Measurements from ENCODE around the gene CD59.

CD59 gene

GRCh38 chr11:33695051-33695566 lies 41.1 kb downstream of the CD59 start:
- DNase-seq (ENCODE audit: low spot score in 2 of 2) (no peak), ATAC-seq (replicated peaks; ENCODE audit: extremely low read depth, poor library complexity, severe bottlenecking) (no peak)
- Mint-ChIP-seq H3K27ac (ENCODE audit: low read depth) (no peak overlapping the region), H3K4me3 (no peak overlapping the region), H3K9me3 (no peaks in the 10 kb centered on the region), H3K27me3 (peaks cover 49% of the 10 kb centered on the region), H3K4me1 (peaks cover 5% of the 10 kb centered on the region), H3K36me3 (ENCODE audit: insufficient read depth) (no peaks in the 10 kb centered on the region)

- Mint-ChIP-seq H3K9me3 (no peaks in the 10 kb centered on the region), H3K4me3 (no peak overlapping the region), H3K27me3 (peaks cover 49% of the 10 kb centered on the region), H3K27ac (ENCODE audit: low read depth) (no peak overlapping the region), H3K4me1 (no peaks in the 10 kb centered on the region), H3K36me3 (ENCODE audit: insufficient read depth) (no peaks in the 10 kb centered on the region)
- DNase-seq (ENCODE audit: low spot score in 2 of 2): no peak
- no peak for ATAC-seq (replicated peaks; ENCODE audit: extremely low read depth, poor library complexity, severe bottlenecking)
Measured at GRCh38 chr11:33694346-33695050, 41.7 kb downstream of the CD59 start.

GRCh38 chr11:33692541-33692940 lies 43.7 kb downstream of the CD59 start:
- Mint-ChIP-seq H3K4me1 (no peaks in the 10 kb centered on the region), H3K9me3 (no peaks in the 10 kb centered on the region), H3K27ac (ENCODE audit: low read depth) (no peak overlapping the region), H3K4me3 (no peak overlapping the region), H3K27me3 (peaks cover 43% of the 10 kb centered on the region), H3K36me3 (ENCODE audit: insufficient read depth) (no peaks in the 10 kb centered on the region)
- DNase-seq (ENCODE audit: low spot score in 2 of 2) (no peak), ATAC-seq (replicated peaks; ENCODE audit: extremely low read depth, poor library complexity, severe bottlenecking) (no peak)

- Mint-ChIP-seq H3K4me1 (no peaks in the 10 kb centered on the region), H3K9me3 (no peaks in the 10 kb centered on the region), H3K36me3 (ENCODE audit: insufficient read depth) (no peaks in the 10 kb centered on the region), H3K4me3 (no peak overlapping the region), H3K27ac (ENCODE audit: low read depth) (no peak overlapping the region), H3K27me3 (peaks cover 38% of the 10 kb centered on the region)
- no peak for ATAC-seq (replicated peaks; ENCODE audit: extremely low read depth, poor library complexity, severe bottlenecking)
- DNase-seq (ENCODE audit: low spot score in 2 of 2): no peak
Measured at GRCh38 chr11:33692013-33692504, 44.2 kb downstream of the CD59 start.

- Mint-ChIP-seq H3K36me3 (ENCODE audit: insufficient read depth) (no peaks in the 10 kb centered on the region), H3K4me3 (no peak overlapping the region), H3K27ac (ENCODE audit: low read depth) (no peak overlapping the region), H3K9me3 (no peaks in the 10 kb centered on the region), H3K4me1 (no peaks in the 10 kb centered on the region), H3K27me3 (peaks cover 30% of the 10 kb centered on the region)
- ATAC-seq (replicated peaks; ENCODE audit: extremely low read depth, poor library complexity, severe bottlenecking) (no peak), DNase-seq (ENCODE audit: low spot score in 2 of 2) (no peak)
Measured at GRCh38 chr11:33691066-33691864, 45.0 kb downstream of the CD59 start.

- no peaks in the 10 kb centered on the region for H3K36me3 Mint-ChIP-seq (ENCODE audit: insufficient read depth)
- H3K9me3 Mint-ChIP-seq: no peaks in the 10 kb centered on the region
- H3K27ac Mint-ChIP-seq (ENCODE audit: low read depth): no peak overlapping the region
- peaks cover 24% of the 10 kb centered on the region for H3K27me3 Mint-ChIP-seq
- H3K4me3 Mint-ChIP-seq: no peak overlapping the region
- H3K4me1 Mint-ChIP-seq: no peaks in the 10 kb centered on the region
- DNase-seq (ENCODE audit: low spot score in 2 of 2) (no peak), ATAC-seq (replicated peaks; ENCODE audit: extremely low read depth, poor library complexity, severe bottlenecking) (no peak)
Measured at GRCh38 chr11:33690290-33691065, 45.7 kb downstream of the CD59 start.

- Mint-ChIP-seq H3K4me1 (no peaks in the 10 kb centered on the region), H3K36me3 (ENCODE audit: insufficient read depth) (no peaks in the 10 kb centered on the region), H3K9me3 (no peaks in the 10 kb centered on the region), H3K27ac (ENCODE audit: low read depth) (no peak overlapping the region), H3K4me3 (no peak overlapping the region), H3K27me3 (peaks cover 34% of the 10 kb centered on the region)
- DNase-seq (ENCODE audit: low spot score in 2 of 2) (no peak), ATAC-seq (replicated peaks; ENCODE audit: extremely low read depth, poor library complexity, severe bottlenecking) (no peak)
Measured at GRCh38 chr11:33689501-33689900, 46.7 kb downstream of the CD59 start.

- ATAC-seq (replicated peaks; ENCODE audit: extremely low read depth, poor library complexity, severe bottlenecking): no peak
- no peak for DNase-seq (ENCODE audit: low spot score in 2 of 2)
- H3K4me1 Mint-ChIP-seq: no peaks in the 10 kb centered on the region
- H3K27ac Mint-ChIP-seq (ENCODE audit: low read depth): no peak overlapping the region
- no peaks in the 10 kb centered on the region for H3K36me3 Mint-ChIP-seq (ENCODE audit: insufficient read depth)
- no peak overlapping the region for H3K4me3 Mint-ChIP-seq
- H3K9me3 Mint-ChIP-seq: no peaks in the 10 kb centered on the region
- H3K27me3 Mint-ChIP-seq: peaks cover 38% of the 10 kb centered on the region
Measured at GRCh38 chr11:33689085-33689484, 47.1 kb downstream of the CD59 start.

GRCh38 chr11:33687733-33688479 lies 48.3 kb downstream of the CD59 start:
- H3K4me1 Mint-ChIP-seq: no peaks in the 10 kb centered on the region
- H3K27ac Mint-ChIP-seq (ENCODE audit: low read depth): no peak overlapping the region
- H3K36me3 Mint-ChIP-seq (ENCODE audit: insufficient read depth): no peaks in the 10 kb centered on the region
- no peak overlapping the region for H3K4me3 Mint-ChIP-seq
- H3K9me3 Mint-ChIP-seq: no peaks in the 10 kb centered on the region
- ATAC-seq (replicated peaks; ENCODE audit: extremely low read depth, poor library complexity, severe bottlenecking) (no peak), DNase-seq (ENCODE audit: low spot score in 2 of 2) (no peak)
- H3K27me3 Mint-ChIP-seq: peaks cover 39% of the 10 kb centered on the region

GRCh38 chr11:33685082-33685481 lies 51.1 kb downstream of the CD59 start:
- Mint-ChIP-seq H3K27ac (ENCODE audit: low read depth) (no peak overlapping the region), H3K9me3 (no peaks in the 10 kb centered on the region), H3K4me3 (no peak overlapping the region), H3K27me3 (peaks cover 55% of the 10 kb centered on the region), H3K36me3 (ENCODE audit: insufficient read depth) (no peaks in the 10 kb centered on the region), H3K4me1 (no peaks in the 10 kb centered on the region)
- ATAC-seq (replicated peaks; ENCODE audit: extremely low read depth, poor library complexity, severe bottlenecking) (no peak), DNase-seq (ENCODE audit: low spot score in 2 of 2) (no peak)

GRCh38 chr11:33684003-33684706 lies 52.1 kb downstream of the CD59 start:
- DNase-seq (ENCODE audit: low spot score in 2 of 2): no peak
- Mint-ChIP-seq H3K9me3 (no peaks in the 10 kb centered on the region), H3K4me3 (no peak overlapping the region), H3K27ac (ENCODE audit: low read depth) (no peak overlapping the region), H3K4me1 (no peaks in the 10 kb centered on the region), H3K36me3 (ENCODE audit: insufficient read depth) (no peaks in the 10 kb centered on the region), H3K27me3 (peaks cover 64% of the 10 kb centered on the region)
- no peak for ATAC-seq (replicated peaks; ENCODE audit: extremely low read depth, poor library complexity, severe bottlenecking)

Data from central memory CD8-positive, alpha-beta T cell (primary cell).